ENCODE measurements around the gene RAB15.

Gene RAB15

DNA sequence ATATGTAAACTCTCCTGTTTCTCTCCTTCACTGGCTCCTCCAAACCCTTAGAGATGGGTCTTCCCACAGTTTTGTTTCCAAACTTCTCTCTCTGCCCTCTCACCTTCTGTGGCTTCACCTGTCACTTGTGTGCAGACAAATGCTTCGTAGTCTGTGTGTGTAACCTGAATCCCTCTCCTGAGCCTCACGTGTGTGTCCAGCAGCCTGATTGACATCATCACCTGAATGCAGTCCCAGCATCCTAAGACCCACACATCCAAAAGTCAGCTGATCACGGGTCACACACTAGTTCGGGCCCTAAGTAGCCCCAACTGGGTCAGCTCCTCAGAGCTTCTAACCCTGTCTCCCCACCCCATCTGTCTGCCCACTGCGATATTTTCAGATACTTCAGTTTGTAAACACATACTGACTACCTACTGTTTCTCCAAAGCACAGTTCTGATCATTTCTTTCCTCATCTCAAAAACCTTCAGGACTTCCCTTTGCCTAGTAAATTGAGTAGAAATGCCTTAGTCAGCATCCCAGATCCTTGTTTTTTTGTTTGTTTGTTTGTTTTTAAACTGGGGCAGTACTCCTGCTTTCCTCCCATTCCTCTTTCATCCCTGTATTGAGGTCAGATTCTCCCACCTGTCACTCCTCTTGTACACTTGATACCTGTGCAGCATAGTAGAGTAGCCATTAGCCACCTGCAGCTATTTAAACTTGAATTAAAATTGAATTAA, 38.2 kb upstream of the RAB15 start:
- H3K4me3 ChIP-seq (replicated peaks; ENCODE audit: low read depth, low read length), result no peak overlapping the region
- DNase-seq (ENCODE audit: low read depth), result no peak
- TF ChIP-seq, protein P1, sequence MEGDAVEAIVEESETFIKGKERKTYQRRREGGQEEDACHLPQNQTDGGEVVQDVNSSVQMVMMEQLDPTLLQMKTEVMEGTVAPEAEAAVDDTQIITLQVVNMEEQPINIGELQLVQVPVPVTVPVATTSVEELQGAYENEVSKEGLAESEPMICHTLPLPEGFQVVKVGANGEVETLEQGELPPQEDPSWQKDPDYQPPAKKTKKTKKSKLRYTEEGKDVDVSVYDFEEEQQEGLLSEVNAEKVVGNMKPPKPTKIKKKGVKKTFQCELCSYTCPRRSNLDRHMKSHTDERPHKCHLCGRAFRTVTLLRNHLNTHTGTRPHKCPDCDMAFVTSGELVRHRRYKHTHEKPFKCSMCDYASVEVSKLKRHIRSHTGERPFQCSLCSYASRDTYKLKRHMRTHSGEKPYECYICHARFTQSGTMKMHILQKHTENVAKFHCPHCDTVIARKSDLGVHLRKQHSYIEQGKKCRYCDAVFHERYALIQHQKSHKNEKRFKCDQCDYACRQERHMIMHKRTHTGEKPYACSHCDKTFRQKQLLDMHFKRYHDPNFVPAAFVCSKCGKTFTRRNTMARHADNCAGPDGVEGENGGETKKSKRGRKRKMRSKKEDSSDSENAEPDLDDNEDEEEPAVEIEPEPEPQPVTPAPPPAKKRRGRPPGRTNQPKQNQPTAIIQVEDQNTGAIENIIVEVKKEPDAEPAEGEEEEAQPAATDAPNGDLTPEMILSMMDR (IDR thresholded peaks at IDR 0.05; ENCODE audit: low read length, missing control alignments), result no peak

DNA sequence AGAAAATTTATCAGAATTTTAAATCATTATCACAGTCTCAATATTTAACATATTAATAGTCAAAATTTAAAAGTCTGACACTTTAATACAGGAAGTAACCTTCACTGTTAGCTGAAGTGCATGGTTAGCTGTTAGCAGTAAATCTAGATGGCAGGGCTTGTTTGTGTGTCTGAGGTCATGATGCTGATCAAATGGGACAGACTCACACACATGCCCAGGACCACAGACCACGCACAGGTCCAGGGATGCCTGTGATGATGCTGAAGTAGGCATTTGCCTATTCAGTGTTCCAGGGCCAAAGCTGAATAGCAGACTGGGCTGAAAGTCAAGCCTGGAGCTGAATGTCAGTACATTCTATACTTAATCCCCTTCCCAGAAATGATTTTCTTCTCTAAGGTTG, 35.1 kb upstream of the RAB15 start:
- DNase-seq (ENCODE audit: low read depth), result no peak
- TF ChIP-seq, protein P1 (IDR thresholded peaks at IDR 0.05; ENCODE audit: low read length, missing control alignments), result no peak
- no peak overlapping the region for H3K4me3 ChIP-seq (replicated peaks; ENCODE audit: low read depth, low read length)

DNA sequence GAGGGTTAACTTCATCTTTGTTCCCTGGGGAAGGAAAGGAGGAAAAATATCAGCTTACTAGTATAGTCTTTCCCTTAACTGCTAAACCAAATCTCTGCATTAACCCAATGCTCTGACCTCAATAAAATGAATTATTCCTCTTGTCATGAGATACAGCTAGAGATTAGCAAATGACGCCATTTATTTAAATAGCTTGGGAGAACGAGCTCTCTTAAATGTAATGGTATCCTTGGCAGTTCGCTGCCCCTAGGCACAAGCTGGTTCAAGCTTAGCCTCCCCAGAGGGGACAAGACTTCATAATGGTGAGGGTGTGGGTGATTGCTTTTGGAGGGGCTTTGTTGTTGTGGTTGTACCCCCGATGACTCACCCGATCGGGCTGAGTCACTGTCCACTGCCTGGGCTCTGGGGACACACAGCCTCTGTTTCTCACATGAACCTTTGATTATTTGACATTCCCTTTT, 34.2 kb upstream of the RAB15 start:
- TF ChIP-seq, protein P1 (IDR thresholded peaks at IDR 0.05; ENCODE audit: low read length, missing control alignments), result no peak
- no peak overlapping the region for H3K4me3 ChIP-seq (replicated peaks; ENCODE audit: low read depth, low read length)
- DNase-seq (ENCODE audit: low read depth), result no peak

DNA sequence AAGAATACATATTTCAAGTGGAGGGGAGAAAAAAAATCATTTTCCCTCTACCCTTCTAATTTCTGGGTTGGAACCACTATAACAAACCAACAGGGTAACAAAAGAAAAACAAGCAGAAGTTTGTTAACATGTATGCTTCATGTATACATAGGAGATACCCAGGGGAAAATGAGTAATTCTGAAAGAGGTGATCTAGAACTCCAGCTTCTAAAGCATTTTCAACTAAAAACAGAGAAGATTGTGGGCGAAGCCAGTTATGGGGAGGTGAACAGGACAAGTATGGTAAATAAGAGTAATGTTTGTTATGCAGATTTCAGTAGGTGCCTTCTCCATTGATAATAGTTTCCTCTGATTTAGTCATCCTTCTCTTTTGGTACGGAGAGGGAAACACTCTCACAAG, 31.3 kb upstream of the RAB15 start:
- no peak for DNase-seq (ENCODE audit: low read depth)
- H3K4me3 ChIP-seq (replicated peaks; ENCODE audit: low read depth, low read length), result no peak overlapping the region
- TF ChIP-seq, protein P1 (IDR thresholded peaks at IDR 0.05; ENCODE audit: low read length, missing control alignments), result no peak

DNA sequence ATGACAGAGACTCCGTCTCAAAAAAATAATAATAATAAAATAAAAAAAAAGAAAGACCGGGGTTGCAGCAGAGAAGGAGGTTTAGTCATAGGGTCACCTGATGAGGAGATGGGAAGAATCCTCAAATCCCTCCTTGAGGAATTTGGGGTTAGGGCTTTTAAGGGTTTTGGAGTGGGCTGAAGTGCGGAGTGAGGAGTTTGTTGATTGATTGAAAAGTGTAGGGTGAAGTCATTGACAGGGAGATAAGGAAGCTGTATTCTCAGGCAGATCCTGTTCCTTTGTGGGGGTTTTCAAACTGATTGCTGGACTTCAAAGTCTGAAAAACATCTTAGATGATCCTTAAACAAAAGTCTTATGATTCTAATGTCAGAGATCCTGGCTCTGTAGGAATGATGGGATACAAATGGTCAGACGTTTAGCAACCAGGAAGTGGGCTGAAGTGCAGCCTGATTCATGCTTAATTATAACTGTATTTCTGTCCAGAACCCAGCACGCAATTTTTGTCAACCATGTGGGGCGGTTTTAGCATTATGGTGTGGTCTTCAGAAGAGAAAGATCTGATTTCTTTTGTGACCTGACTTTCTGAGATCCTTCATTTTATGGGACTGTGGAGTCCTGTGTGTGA, 30.6 kb upstream of the RAB15 start:
- TF ChIP-seq, protein P1 (IDR thresholded peaks at IDR 0.05; ENCODE audit: low read length, missing control alignments), result no peak
- peak; percentile 49 for DNase-seq (ENCODE audit: low read depth)
- no peak overlapping the region for H3K4me3 ChIP-seq (replicated peaks; ENCODE audit: low read depth, low read length)

DNA sequence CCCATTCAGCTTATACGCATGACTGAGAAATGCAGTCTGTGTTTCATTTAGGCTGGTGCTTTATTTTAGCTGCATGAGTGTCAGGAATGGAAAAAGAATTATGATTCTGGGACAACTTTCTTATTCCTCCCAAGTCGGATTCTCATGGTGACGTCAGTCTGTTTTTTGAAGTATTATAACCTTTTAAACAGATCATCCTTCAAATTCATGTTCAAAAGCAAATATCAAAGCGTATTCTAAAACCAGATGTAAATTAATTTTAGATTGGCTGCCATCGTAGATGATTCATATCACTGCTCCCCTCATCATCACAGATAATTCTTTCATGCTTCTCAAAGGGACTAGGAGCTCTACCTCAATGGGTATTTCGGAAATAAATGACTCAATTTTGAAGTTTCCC, 29.6 kb upstream of the RAB15 start:
- H3K4me3 ChIP-seq (replicated peaks; ENCODE audit: low read depth, low read length), result no peak overlapping the region
- TF ChIP-seq, protein P1 (IDR thresholded peaks at IDR 0.05; ENCODE audit: low read length, missing control alignments), result no peak
- DNase-seq (ENCODE audit: low read depth), result no peak

Measured in fibroblast of pulmonary artery (primary cell).